ENCODE data around the gene NET1.

NET1 gene

GRCh38 chr10:5441106-5441505, 28.7 kb downstream of the NET1 start:
- DNase-seq (ENCODE audit: extremely low read depth in 1 of 2, low read depth in 1 of 2), result no peak

GRCh38 chr10:5442065-5442989, 30.0 kb downstream of the NET1 start:
- DNase-seq (ENCODE audit: extremely low read depth in 1 of 2, low read depth in 1 of 2), result no peak

- no peak for DNase-seq (ENCODE audit: extremely low read depth in 1 of 2, low read depth in 1 of 2)
These were observed 30.6 kb downstream of the NET1 start for GRCh38 chr10:5442990-5443370.

GRCh38 chr10:5443429-5443828, 31.1 kb downstream of the NET1 start:
- DNase-seq (ENCODE audit: extremely low read depth in 1 of 2, low read depth in 1 of 2), result no peak

GRCh38 chr10:5445006-5445405, 32.6 kb downstream of the NET1 start:
- DNase-seq (ENCODE audit: extremely low read depth in 1 of 2, low read depth in 1 of 2), result no peak

DNA sequence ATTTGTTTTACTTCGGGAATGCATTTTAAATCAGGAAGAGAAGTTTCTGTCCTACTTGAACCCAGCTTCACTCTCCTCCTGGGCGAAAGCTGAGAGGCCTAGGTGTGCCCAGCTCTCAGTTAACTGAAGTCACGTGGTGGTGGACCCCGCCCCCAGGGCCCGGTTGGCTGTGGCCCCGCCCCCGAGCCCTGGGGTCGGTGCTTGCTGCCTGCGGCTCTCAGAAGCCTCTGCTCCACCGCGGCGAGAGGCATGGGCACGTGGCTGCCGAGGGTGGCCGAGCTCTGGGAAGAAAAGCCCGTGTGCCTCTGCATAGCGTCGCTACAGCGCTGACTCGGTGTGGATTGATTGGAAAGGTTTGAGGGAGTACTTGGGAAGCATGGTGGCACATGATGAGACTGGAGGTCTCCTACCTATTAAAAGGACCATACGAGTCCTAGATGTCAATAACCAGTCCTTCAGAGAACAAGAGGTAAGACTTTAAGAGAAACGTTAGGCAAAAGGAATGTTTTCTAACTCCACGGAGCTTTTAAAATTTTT, 34.1 kb downstream of the NET1 start:
- DNase-seq (ENCODE audit: extremely low read depth in 1 of 2, low read depth in 1 of 2), result peak; percentile 54 to 68

DNA sequence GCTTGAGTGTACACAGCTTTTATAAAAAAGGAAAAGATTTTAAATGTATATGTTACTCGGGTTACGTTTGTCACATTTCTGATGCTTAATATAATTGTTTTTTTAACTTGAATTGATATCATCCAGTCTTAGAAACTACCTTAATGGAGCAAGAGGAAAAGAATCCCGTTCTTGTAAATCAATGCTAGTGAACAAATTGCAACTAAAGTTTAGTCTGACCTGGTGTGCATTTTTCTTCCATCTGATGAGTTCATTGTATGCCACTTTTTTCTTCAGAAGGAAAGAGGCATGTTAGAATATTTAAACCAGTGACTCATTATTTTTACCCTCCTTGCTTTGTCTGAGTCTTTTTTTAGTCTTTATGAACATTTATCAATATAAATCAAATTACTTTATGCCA, 34.7 kb downstream of the NET1 start:
- no peak for DNase-seq (ENCODE audit: extremely low read depth in 1 of 2, low read depth in 1 of 2)

- no peak for DNase-seq (ENCODE audit: extremely low read depth in 1 of 2, low read depth in 1 of 2)
These were observed 35.3 kb downstream of the NET1 start for GRCh38 chr10:5447611-5448071.

GRCh38 chr10:5448333-5449001, 36.1 kb downstream of the NET1 start:
- DNase-seq (ENCODE audit: extremely low read depth in 1 of 2, low read depth in 1 of 2), result no peak

GRCh38 chr10:5449227-5449626, 36.9 kb downstream of the NET1 start:
- no peak for DNase-seq (ENCODE audit: extremely low read depth in 1 of 2, low read depth in 1 of 2)

DNA sequence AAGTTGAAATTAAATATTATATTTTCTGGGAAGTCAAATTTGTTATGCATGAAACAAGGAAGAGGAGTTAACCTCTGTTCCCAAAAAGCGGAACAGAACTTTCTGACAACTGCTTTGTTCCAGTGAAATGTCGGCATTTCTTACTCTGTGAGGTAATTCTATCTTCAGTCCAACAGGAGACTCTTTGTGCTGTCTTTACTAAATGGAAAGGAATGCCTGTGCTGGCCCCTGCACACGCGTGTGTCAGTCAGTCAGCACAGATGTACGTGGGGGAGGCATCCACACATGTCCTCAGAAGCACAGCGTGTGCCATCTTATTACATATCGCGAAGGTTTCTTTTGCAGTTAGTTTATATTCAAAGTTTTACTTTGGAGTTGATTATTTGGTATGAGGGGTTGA, 37.5 kb downstream of the NET1 start:
- DNase-seq (ENCODE audit: extremely low read depth in 1 of 2, low read depth in 1 of 2), result no peak

GRCh38 chr10:5450605-5451384, 38.4 kb downstream of the NET1 start:
- no peak for DNase-seq (ENCODE audit: extremely low read depth in 1 of 2, low read depth in 1 of 2)

DNA sequence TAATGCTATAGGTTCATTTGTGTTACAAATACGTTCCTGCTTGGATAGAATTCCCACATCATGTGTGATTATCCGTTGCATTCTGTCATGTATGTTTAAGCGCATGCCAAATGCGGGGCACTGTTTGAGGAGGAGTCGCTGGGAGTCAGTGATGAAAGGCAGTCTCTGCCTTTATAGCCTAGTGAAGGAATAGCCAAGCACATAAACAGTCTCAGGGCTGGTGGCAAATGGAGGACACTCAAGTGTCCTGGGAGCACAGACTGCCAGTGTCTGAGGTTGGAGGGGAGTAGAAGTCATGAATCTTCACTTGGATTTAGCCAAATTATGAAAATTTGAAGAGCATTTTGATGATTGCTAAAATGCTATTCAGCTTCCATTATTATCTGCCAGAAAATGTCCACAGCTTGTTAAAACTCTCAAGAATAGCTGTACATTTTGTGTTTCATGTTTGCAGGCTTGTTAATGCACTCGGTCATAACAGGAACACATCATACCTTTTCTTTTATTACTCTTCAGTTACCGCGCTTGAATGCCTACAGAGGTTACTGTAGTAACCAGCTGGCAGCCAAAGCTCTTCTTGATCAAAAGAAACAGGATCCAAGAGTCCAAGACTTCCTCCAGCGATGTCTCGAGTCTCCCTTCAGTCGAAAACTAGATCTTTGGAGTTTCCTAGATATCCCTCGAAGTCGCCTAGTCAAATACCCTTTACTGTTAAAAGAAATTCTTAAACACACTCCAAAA, 41.6 kb downstream of the NET1 start:
- no peak for DNase-seq (ENCODE audit: extremely low read depth in 1 of 2, low read depth in 1 of 2)

GRCh38 chr10:5456563-5456962, 44.2 kb downstream of the NET1 start:
- no peak for DNase-seq (ENCODE audit: extremely low read depth in 1 of 2, low read depth in 1 of 2)

DNA sequence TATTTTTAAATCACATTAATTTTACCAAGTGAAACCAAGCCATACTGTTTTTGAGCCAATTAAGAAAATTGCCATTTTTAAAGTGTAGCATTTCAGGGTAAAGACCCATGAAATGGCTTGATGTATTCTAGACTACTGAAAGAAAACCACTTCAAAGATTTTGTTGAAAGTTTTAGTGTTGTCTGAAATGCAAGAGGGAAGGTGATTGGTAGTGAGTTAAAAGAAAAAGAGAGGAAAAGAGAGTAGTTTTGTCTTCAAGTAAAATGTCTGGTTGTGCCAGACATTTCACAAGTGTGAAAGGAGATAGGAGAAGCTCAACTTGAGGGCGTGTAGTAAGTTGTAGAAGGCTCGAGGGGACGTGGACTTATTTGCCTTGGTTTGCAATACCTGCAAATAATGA, 45.4 kb downstream of the NET1 start:
- no peak for DNase-seq (ENCODE audit: extremely low read depth in 1 of 2, low read depth in 1 of 2)

GRCh38 chr10:5458425-5458824, 46.1 kb downstream of the NET1 start:
- DNase-seq (ENCODE audit: extremely low read depth in 1 of 2, low read depth in 1 of 2), result no peak

DNA sequence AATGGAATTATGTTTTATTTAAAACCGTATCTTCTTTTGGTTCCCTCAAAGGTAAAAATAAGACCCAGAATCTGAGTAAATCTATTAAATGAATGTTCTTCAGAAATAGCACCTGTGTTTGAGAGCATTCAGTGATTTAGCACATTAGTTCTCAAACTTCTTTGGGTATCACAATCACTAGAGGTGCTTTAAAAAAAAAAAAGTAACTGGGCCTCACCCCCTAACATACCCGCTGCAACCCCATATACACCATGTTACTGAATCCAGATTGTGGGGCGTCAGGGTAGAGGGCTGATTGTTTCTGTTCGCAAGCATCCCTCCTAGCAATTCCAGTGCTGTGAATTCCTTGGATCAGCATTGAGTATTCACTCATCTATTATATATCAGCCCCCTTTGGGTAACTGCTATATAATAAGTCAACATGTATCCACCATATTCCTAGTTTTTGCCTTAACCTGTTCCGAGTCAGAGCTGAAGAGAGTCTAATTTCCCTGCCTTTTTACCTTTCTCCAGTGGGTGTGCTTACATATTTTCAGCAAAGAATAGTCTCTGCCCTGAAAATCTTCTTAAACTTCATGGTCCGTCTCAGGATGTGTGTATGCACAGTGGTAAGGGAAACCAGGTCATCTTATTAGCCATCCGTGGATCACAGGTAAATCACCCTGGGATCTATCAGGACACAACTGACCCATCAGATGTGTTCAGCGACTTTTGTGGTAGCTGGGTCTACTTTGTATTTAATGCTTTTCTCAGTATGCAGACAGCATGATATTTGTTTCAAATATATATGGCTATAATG, 46.8 kb downstream of the NET1 start:
- no peak for DNase-seq (ENCODE audit: extremely low read depth in 1 of 2, low read depth in 1 of 2)

DNA sequence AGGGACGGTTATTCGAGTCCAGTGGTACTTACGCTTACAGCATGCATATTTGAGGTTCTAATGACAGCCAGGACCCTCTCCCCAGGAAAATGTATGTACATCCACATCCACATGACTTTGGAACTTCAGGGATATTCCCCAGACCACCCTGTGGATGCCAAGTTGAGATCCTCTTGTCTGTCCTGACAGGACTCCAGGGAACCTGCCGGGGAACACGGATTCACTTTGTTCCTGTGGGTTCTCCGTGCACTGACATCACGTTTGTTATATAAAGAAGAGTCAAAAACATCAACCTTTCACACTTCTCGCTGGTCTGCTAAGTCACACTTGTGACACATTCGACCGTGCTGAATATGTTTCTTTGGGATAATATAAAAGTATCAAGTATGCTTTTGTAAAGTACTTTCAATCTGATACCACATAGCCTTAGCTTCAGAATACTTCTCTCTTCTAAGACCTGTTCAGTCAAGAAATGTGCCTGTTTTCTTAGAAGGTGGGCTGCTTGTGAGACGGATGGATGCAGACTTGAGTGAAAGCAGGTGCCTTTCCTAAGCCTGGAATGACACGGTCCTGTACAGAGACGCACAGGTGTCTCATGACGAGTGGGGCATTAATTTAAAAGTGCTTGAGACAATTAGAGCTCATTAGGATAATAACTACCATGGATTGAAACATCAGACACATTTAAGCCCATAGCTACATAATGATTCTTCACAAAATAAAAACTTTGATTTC, 48.3 kb downstream of the NET1 start:
- no peak for DNase-seq (ENCODE audit: extremely low read depth in 1 of 2, low read depth in 1 of 2)

DNA sequence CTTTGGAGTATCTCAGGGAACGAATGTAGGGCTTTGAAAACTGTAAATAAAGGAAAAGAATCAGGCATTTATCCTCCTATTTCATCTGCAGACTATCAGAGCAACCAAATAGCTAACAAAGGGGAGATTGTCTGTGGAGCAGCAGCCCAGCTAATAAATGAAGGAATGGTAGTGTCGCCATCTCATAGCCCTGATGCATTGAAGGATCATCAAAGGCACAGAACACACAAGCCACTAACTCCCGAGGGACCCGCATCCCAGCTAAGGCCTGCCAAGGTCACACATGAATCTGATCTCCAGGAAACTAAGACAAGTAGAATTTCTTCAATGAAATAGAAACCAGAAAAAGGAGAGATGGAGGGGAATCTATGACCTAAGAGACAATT, 48.8 kb downstream of the NET1 start:
- DNase-seq (ENCODE audit: extremely low read depth in 1 of 2, low read depth in 1 of 2), result no peak
